Ishikawa (cell line): Measurements from ENCODE around the gene TSPYL1.
A peak's percentile ranks its signal among the peaks of the same experiment; 100 is the strongest.

Experiments used
- CEBPB ChIP-seq: IDR thresholded peaks from 2 replicates; pipeline ENCODE4 v1.6.1; 2012
- CREB1 ChIP-seq: IDR thresholded peaks from 2 replicates; pipeline ENCODE4 v1.6.1; 2012; ENCODE audit warnings: low read depth
- EGR1 ChIP-seq: IDR thresholded peaks from 2 replicates; pipeline ENCODE4 v1.6.1; 2012
- EP300 ChIP-seq: IDR thresholded peaks from 2 replicates; pipeline ENCODE4 v1.6.1; 2012; ENCODE audit warnings: borderline replicate concordance
- FOXM1 ChIP-seq: IDR thresholded peaks from 2 replicates; pipeline ENCODE4 v1.6.1; 2012; ENCODE audit warnings: low read depth, borderline replicate concordance
- MAX ChIP-seq: IDR thresholded peaks from 2 replicates; pipeline ENCODE4 v1.6.1; 2012
- NFIC ChIP-seq: IDR thresholded peaks from 2 replicates; pipeline ENCODE4 v1.6.1; 2012
- RAD21 ChIP-seq: IDR thresholded peaks from 2 replicates; pipeline ENCODE4 v1.6.1; 2012; ENCODE audit warnings: low read depth
- REST ChIP-seq: IDR thresholded peaks from 2 replicates; pipeline ENCODE4 v1.6.1; 2012; ENCODE audit warnings: low read depth, mild to moderate bottlenecking
- TAF1 ChIP-seq: IDR thresholded peaks from 2 replicates; pipeline ENCODE4 v1.6.1; 2012; ENCODE audit warnings: low read depth, mild to moderate bottlenecking
- TCF12 ChIP-seq: IDR thresholded peaks from 2 replicates; pipeline ENCODE4 v1.6.1; 2012; ENCODE audit warnings: low read depth
- TEAD4 ChIP-seq: IDR thresholded peaks from 2 replicates; pipeline ENCODE4 v1.6.1; 2012
- YY1 ChIP-seq: IDR thresholded peaks from 2 replicates; pipeline ENCODE4 v1.6.1; 2012; ENCODE audit warnings: low read depth
- ZBTB7A ChIP-seq: IDR thresholded peaks from 2 replicates; pipeline ENCODE4 v1.6.1; 2012; ENCODE audit warnings: low read depth
- TF ChIP-seq, protein P1 (sequence below): IDR thresholded peaks from 2 replicates; pipeline ENCODE4 v1.6.1; 2012

TSPYL1 gene

GRCh38 chr6:116283191-116283590 is 3.5 kb upstream of the TSPYL1 start:
- TF ChIP-seq TCF12 (no peak), TEAD4 (no peak), CREB1 (no peak), ZBTB7A (no peak), TAF1 (no peak), FOXM1 (no peak), EGR1 (no peak), NFIC (no peak), EP300 (no peak), MAX (no peak), CEBPB (no peak), YY1 (no peak), REST (no peak), RAD21 (no peak)
- TF ChIP-seq, protein P1, sequence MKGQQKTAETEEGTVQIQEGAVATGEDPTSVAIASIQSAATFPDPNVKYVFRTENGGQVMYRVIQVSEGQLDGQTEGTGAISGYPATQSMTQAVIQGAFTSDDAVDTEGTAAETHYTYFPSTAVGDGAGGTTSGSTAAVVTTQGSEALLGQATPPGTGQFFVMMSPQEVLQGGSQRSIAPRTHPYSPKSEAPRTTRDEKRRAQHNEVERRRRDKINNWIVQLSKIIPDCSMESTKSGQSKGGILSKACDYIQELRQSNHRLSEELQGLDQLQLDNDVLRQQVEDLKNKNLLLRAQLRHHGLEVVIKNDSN = no peak

GRCh38 chr6:116282698-116283097 is 3.0 kb upstream of the TSPYL1 start:
- TF ChIP-seq FOXM1 (no peak), CREB1 (no peak), EGR1 (no peak), YY1 (no peak), ZBTB7A (no peak), RAD21 (no peak), TCF12 (no peak), EP300 (no peak), NFIC (no peak), REST (no peak), MAX (no peak), CEBPB (no peak), TEAD4 (no peak), TAF1 (no peak)
- TF ChIP-seq, protein P1 = no peak

- TF ChIP-seq ZBTB7A = no peak
- TF ChIP-seq TAF1 = no peak
- TF ChIP-seq TEAD4 = no peak
- TF ChIP-seq MAX = no peak
- no peak for TF ChIP-seq REST
- TF ChIP-seq EGR1 = no peak
- TF ChIP-seq, protein P1 = no peak
- TF ChIP-seq CREB1 = no peak
- TF ChIP-seq TCF12 = no peak
- no peak for TF ChIP-seq NFIC
These were observed 1.2 kb upstream of the TSPYL1 start for GRCh38 chr6:116280933-116281316.

- TF ChIP-seq EGR1 (no peak), NFIC (no peak), YY1 (0 out of 2 replicates have a peak, but pooled peaks have one; percentile 42), EP300 (no peak)
These were observed 617 bp upstream of the TSPYL1 start for GRCh38 chr6:116280161-116280932.
